HEK293T (cell line): Measurements from ENCODE around the gene EPS8L3.

Source experiments
- CTCF ChIA-PET: fragments of 350-600 bp; formaldehyde crosslinking; extraction: SDS; loops from one replicate; lab custom pipeline; 2021; ENCODE audit warnings: antibody characterized with exemption, inconsistent platforms; lab: Yijun Ruan, JAX
- POLR2A ChIA-PET: fragments of 350-600 bp; formaldehyde crosslinking; extraction: SDS; loops from one replicate; lab custom pipeline; 2020; ENCODE audit warnings: antibody characterized with exemption, inconsistent platforms; lab: Yijun Ruan, JAX
- DNase-seq: peaks from one replicate; pipeline ENCODE4 v3.0.0; 2012; ENCODE audit warnings: mixed read lengths; ENCODE audit errors: extremely low spot score
- ARNT ChIP-seq: fragments of 450-650 bp; IDR thresholded peaks from 2 replicates; pipeline ENCODE4 v1.6.1; 2017; ENCODE audit warnings: mild to moderate bottlenecking
- BHLHE40 ChIP-seq: fragments of 450-650 bp; IDR thresholded peaks from 2 replicates; pipeline ENCODE4 v1.6.1; 2016; ENCODE audit warnings: mild to moderate bottlenecking, moderate library complexity, borderline replicate concordance
- CTBP1 ChIP-seq: fragments of 450-650 bp; IDR thresholded peaks from 2 replicates; pipeline ENCODE4 v1.6.1; 2016; ENCODE audit warnings: borderline replicate concordance
- ELF4 ChIP-seq: fragments of 450-650 bp; IDR thresholded peaks from 2 replicates; pipeline ENCODE4 v1.6.1; 2017; ENCODE audit warnings: antibody characterized with exemption
- FOXA1 ChIP-seq: fragments of 450-650 bp; IDR thresholded peaks from 2 replicates; pipeline ENCODE4 v1.6.1; 2016; ENCODE audit warnings: mild to moderate bottlenecking
- FOXK2 ChIP-seq: fragments of 450-650 bp; IDR thresholded peaks from 2 replicates; pipeline ENCODE4 v1.6.1; 2016; ENCODE audit warnings: mild to moderate bottlenecking
- FOXM1 ChIP-seq: fragments of 450-650 bp; IDR thresholded peaks from 2 replicates; pipeline ENCODE4 v1.6.1; 2017; ENCODE audit warnings: mild to moderate bottlenecking, borderline replicate concordance
- HDGF ChIP-seq: fragments of 450-650 bp; IDR thresholded peaks from 2 replicates; pipeline ENCODE4 v1.6.1; 2017; ENCODE audit warnings: antibody characterized with exemption, borderline replicate concordance
- L3MBTL2 ChIP-seq: fragments of 450-650 bp; conservative IDR thresholded peaks from 2 replicates; pipeline ENCODE4 v1.6.1; 2016; ENCODE audit warnings: mild to moderate bottlenecking
- LEF1 ChIP-seq: fragments of 450-650 bp; IDR thresholded peaks from 2 replicates; pipeline ENCODE4 v1.6.1; 2017; ENCODE audit warnings: mild to moderate bottlenecking, borderline replicate concordance
- NFRKB ChIP-seq: fragments of 450-650 bp; IDR thresholded peaks from 2 replicates; pipeline ENCODE4 v1.6.1; 2016; ENCODE audit warnings: mild to moderate bottlenecking, moderate library complexity
- PKNOX1 ChIP-seq: fragments of 450-650 bp; IDR thresholded peaks from 2 replicates; pipeline ENCODE4 v1.6.1; 2016
- SP1 ChIP-seq: fragments of 450-650 bp; IDR thresholded peaks from 2 replicates; pipeline ENCODE4 v1.6.1; 2017
- SUZ12 ChIP-seq: fragments of 450-650 bp; IDR thresholded peaks from 2 replicates; pipeline ENCODE4 v1.6.1; 2016; ENCODE audit warnings: mild to moderate bottlenecking
- TARDBP ChIP-seq: fragments of 450-650 bp; IDR thresholded peaks from 2 replicates; pipeline ENCODE4 v1.6.1; 2016
- ZNF384 ChIP-seq: fragments of 450-650 bp; IDR thresholded peaks from 2 replicates; pipeline ENCODE4 v1.6.1; 2016

Gene EPS8L3

GRCh38 chr1:109764561-109765482 lies 1.1 kb upstream of the EPS8L3 start:
- TF ChIP-seq CTBP1, result no peak
- TF ChIP-seq PKNOX1, result no peak
- TF ChIP-seq NFRKB, result no peak
- TF ChIP-seq FOXK2, result no peak
- no peak for TF ChIP-seq L3MBTL2
- TF ChIP-seq ZNF384, result no peak
- TF ChIP-seq SUZ12, result no peak
- TF ChIP-seq LEF1, result no peak
- TF ChIP-seq HDGF, result no peak
- no peak for TF ChIP-seq FOXA1
- POLR2A ChIA-PET, result interaction anchor here (1.5 kb wide), 1 partner anchor 216 kb away, joined by 4 read pairs; the partner anchor contains the start of gene GNAI3
- CTCF ChIA-PET, result interaction anchor here (1.3 kb wide), 1 partner anchor 11 kb away, joined by 7 read pairs; no protein-coding TSS in a partner anchor
- no peak for DNase-seq

GRCh38 chr1:109762821-109763645 lies 690 bp downstream of the EPS8L3 start:
- TF ChIP-seq HDGF (no peak), ELF4 (no peak), SP1 (no peak), NFRKB (no peak)
- CTCF ChIA-PET, result no interaction called here
- no peak for DNase-seq
- POLR2A ChIA-PET, result interaction anchor here (1.3 kb wide), 1 partner anchor 222 kb away, joined by 3 read pairs; the partner anchor contains the start of gene AHCYL1

GRCh38 chr1:109762039-109762585 lies 1.6 kb downstream of the EPS8L3 start:
- POLR2A ChIA-PET, result no interaction called here
- CTCF ChIA-PET, result interaction anchor here (0.9 kb wide), 1 partner anchor 124 kb away, joined by 3 read pairs; no protein-coding TSS in a partner anchor
- DNase-seq, result no peak
- TF ChIP-seq ARNT (no peak), SP1 (no peak), FOXK2 (no peak), ZNF384 (no peak), PKNOX1 (no peak), LEF1 (no peak), TARDBP (no peak), L3MBTL2 (no peak), FOXM1 (no peak), CTBP1 (no peak)

GRCh38 chr1:109761227-109762038 lies 2.3 kb downstream of the EPS8L3 start:
- ChIA-PET CTCF (interaction anchor here (0.6 to 0.9 kb wide), 2 partner anchors 14 to 123 kb away, joined by 3 read pairs; no protein-coding TSS in a partner anchor), POLR2A (no interaction called here)
- no peak for TF ChIP-seq SP1
- no peak for TF ChIP-seq LEF1
- no peak for TF ChIP-seq FOXM1
- TF ChIP-seq NFRKB, result no peak
- no peak for TF ChIP-seq FOXA1
- TF ChIP-seq ZNF384, result no peak
- no peak for TF ChIP-seq PKNOX1
- TF ChIP-seq FOXK2, result no peak
- no peak for TF ChIP-seq ELF4
- TF ChIP-seq SUZ12, result no peak
- TF ChIP-seq L3MBTL2, result no peak
- TF ChIP-seq ARNT, result no peak
- TF ChIP-seq TARDBP, result no peak
- no peak for TF ChIP-seq HDGF
- no peak for TF ChIP-seq BHLHE40
- TF ChIP-seq CTBP1, result no peak
- DNase-seq, result no peak
